Endothelial cell (in vitro differentiated cells): ENCODE data around the gene KLLN. TPM values are rescaled to one million over a fixed set of nuclear protein-coding genes. Genes with fewer than 3 reads are reported as not detected.
A peak's percentile ranks its signal among the peaks of the same experiment; 100 is the strongest.

Experiments
- DNase-seq: peaks from one replicate; pipeline ENCODE4 v3.0.0; 2021; ENCODE audit warnings: low spot score
- H3K27ac Mint-ChIP-seq: one replicate; pipeline ENCODE4 v1.8.0; 2021; ENCODE audit warnings: mixed read lengths, inconsistent platforms; ENCODE audit not compliant: unreplicated experiment
- H3K27me3 Mint-ChIP-seq: one replicate; pipeline ENCODE4 v1.8.0; 2021; ENCODE audit warnings: mild to moderate bottlenecking, moderate library complexity, mixed read lengths, inconsistent platforms; ENCODE audit not compliant: unreplicated experiment
- H3K36me3 Mint-ChIP-seq: one replicate; pipeline ENCODE4 v1.8.0; 2021; ENCODE audit warnings: mild to moderate bottlenecking, low read depth, mixed read lengths, inconsistent platforms; ENCODE audit not compliant: unreplicated experiment
- H3K4me1 Mint-ChIP-seq: one replicate; pipeline ENCODE4 v1.8.0; 2021; ENCODE audit warnings: mild to moderate bottlenecking, mixed read lengths, inconsistent platforms; ENCODE audit not compliant: unreplicated experiment
- H3K4me3 Mint-ChIP-seq: one replicate; pipeline ENCODE4 v1.8.0; 2021; ENCODE audit warnings: mild to moderate bottlenecking, mixed read lengths, inconsistent platforms; ENCODE audit not compliant: unreplicated experiment
- H3K9me3 Mint-ChIP-seq: one replicate; pipeline ENCODE4 v1.8.0; 2021; ENCODE audit warnings: mixed read lengths, inconsistent platforms; ENCODE audit not compliant: unreplicated experiment
- CTCF ChIP-seq: fragments of 200-600 bp; sonication (generic); IDR thresholded peaks from one replicate; pipeline ENCODE4 v1.5.0; 2021; ENCODE audit warnings: antibody characterized with exemption; ENCODE audit not compliant: unreplicated experiment
- total RNA-seq: library from RNA; stranded (reverse); fragmentation: NEBNext Ultra II Directional; extraction: Animal tissue kit (Norgen Biotek cat#: 25700); gene quantifications from one replicate; pipeline ENCODE4 v1.2.1, GENCODE V29; 2021; ENCODE audit not compliant: unreplicated experiment

The KLLN gene
- total RNA-seq, 1 donor from 2014 or later: 0.74 TPM

GRCh38 chr10:87827681-87828080 lies 35.7 kb downstream of the KLLN start:
- Mint-ChIP-seq H3K27me3 (no peaks in the 10 kb centered on the region), H3K36me3 (no peaks in the 10 kb centered on the region), H3K9me3 (no peaks in the 10 kb centered on the region), H3K4me3 (no peak overlapping the region), H3K27ac (no peak overlapping the region), H3K4me1 (no peaks in the 10 kb centered on the region)
- no peak for TF ChIP-seq CTCF
- no peak for DNase-seq

GRCh38 chr10:87826653-87827052 lies 36.7 kb downstream of the KLLN start:
- Mint-ChIP-seq H3K36me3 (no peaks in the 10 kb centered on the region), H3K27me3 (no peaks in the 10 kb centered on the region), H3K9me3 (no peaks in the 10 kb centered on the region), H3K27ac (no peak overlapping the region), H3K4me1 (no peaks in the 10 kb centered on the region), H3K4me3 (no peak overlapping the region)
- no peak for DNase-seq
- no peak for TF ChIP-seq CTCF

GRCh38 chr10:87819289-87819585 lies 44.1 kb downstream of the KLLN start:
- no peaks in the 10 kb centered on the region for H3K36me3 Mint-ChIP-seq
- H3K4me3 Mint-ChIP-seq: peak overlapping the region; percentile 73
- H3K4me1 Mint-ChIP-seq: peaks cover 22% of the 10 kb centered on the region
- H3K27me3 Mint-ChIP-seq: no peaks in the 10 kb centered on the region
- TF ChIP-seq CTCF: no peak
- no peak overlapping the region for H3K27ac Mint-ChIP-seq
- no peaks in the 10 kb centered on the region for H3K9me3 Mint-ChIP-seq
- no peak for DNase-seq

GRCh38 chr10:87818505-87819288 lies 44.6 kb downstream of the KLLN start:
- TF ChIP-seq CTCF: no peak
- no peaks in the 10 kb centered on the region for H3K9me3 Mint-ChIP-seq
- H3K27me3 Mint-ChIP-seq: no peaks in the 10 kb centered on the region
- H3K4me3 Mint-ChIP-seq: peak overlapping the region; percentile 98
- peak overlapping the region; percentile 88 for H3K27ac Mint-ChIP-seq
- H3K36me3 Mint-ChIP-seq: no peaks in the 10 kb centered on the region
- DNase-seq: peak; percentile 6
- H3K4me1 Mint-ChIP-seq: peaks cover 22% of the 10 kb centered on the region

- TF ChIP-seq CTCF: no peak
- Mint-ChIP-seq H3K4me1 (peaks cover 22% of the 10 kb centered on the region), H3K4me3 (peak within 1 kb of the TSS; percentile 98), H3K27ac (peak within 1 kb of the TSS; percentile 98), H3K9me3 (no peaks in the 10 kb centered on the region), H3K27me3 (no peaks in the 10 kb centered on the region), H3K36me3 (no peaks in the 10 kb centered on the region)
- DNase-seq: peak; percentile 84
These were observed 45.5 kb downstream of the KLLN start, which contains the start of gene ATAD1 for GRCh38 chr10:87817609-87818504. Gene ATAD1 (minus strand): TSS chr10:87818226. CDS start chr10:87814599, 3,627 bp downstream.
